ENCODE results near the gene PCYT2. TPM values are rescaled to one million over a fixed set of nuclear protein-coding genes. Genes with fewer than 3 reads are reported as not detected.

PCYT2 gene
- total and polyA plus RNA-seq, 2 donors (not counting 3 experiments of a cell fraction or from before 2014, with no cell fraction given), result 52.0 to 57.1 TPM

GRCh38 chr17:81927653-81928543, 16.7 kb upstream of the PCYT2 start, which contains the start of gene MAFG:
TSS of gene MAFG (minus strand) at chr17:81927735. CDS start at chr17:81923185, 4,550 bp downstream.
- peak; percentile 97 for DNase-seq (ENCODE audit: low read depth, low spot score)
- Histone ChIP-seq H3K9ac (replicated peaks; ENCODE audit: extremely low read depth, insufficient read depth, low read length) (peak within 1 kb of the TSS; percentile 94), H3K4me1 (ENCODE audit: control insufficient read depth, extremely low read depth, insufficient read depth, low read length) (peaks cover 17% of the 10 kb centered on the region), H3K4me3 (replicated peaks in 1 of 3; ENCODE audit: insufficient read depth in 1 of 3, low read depth in 1 of 3, low read length in 3 of 3) (peak within 1 kb of the TSS; percentile 17 to 64 (median 49)), H3K79me2 (ENCODE audit: control insufficient read depth, insufficient read depth, low read length) (peaks cover 41% of the 10 kb centered on the region), H4K20me1 (replicated peaks; ENCODE audit: control insufficient read depth, extremely low read depth, insufficient read depth, low read length) (no peaks in the 10 kb centered on the region), H3K27ac (ENCODE audit: insufficient read depth, low read depth, low read length) (peak within 1 kb of the TSS; percentile 77), H3K4me2 (ENCODE audit: insufficient read depth, low read length) (peak within 1 kb of the TSS; percentile 79), H3K27me3 (ENCODE audit: control insufficient read depth in 2 of 2, insufficient read depth in 2 of 2, low read length in 2 of 2) (no peaks in the 10 kb centered on the region), H3K36me3 (ENCODE audit: control insufficient read depth in 2 of 2, extremely low read depth in 1 of 2, insufficient read depth in 2 of 2, low read length in 2 of 2) (no peaks in the 10 kb centered on the region), H3K9me3 (replicated peaks; ENCODE audit: control insufficient read depth, insufficient read depth, low read length) (no peaks in the 10 kb centered on the region), H3K9me1 (replicated peaks; ENCODE audit: control insufficient read depth, extremely low read depth, insufficient read depth, low read length) (no peaks in the 10 kb centered on the region), H2AFZ (ENCODE audit: low read depth, low read length) (peak within 1 kb of the TSS; percentile 66)
- peak; percentile 90 for FAIRE-seq
- no TSS peak for BruUV-seq (replicated peaks)
- intact Hi-C loops (cut with micrococcal nuclease) (loop anchor here (1.0 to 5.0 kb wide), 5 partner anchors 9 to 95 kb away; partner anchors contain the start of genes CENPX, LRRC45, P4HB and PCYT2), dilution Hi-C loops (cut with MboI; ENCODE audit: extremely low pct_ligation_motif_present, low sequenced_read_pairs) (no loop called here)
- TF ChIP-seq CTCF (IDR thresholded peaks at IDR 0.05; ENCODE audit: extremely low read depth in 1 of 2, insufficient read depth in 1 of 2, low read depth in 1 of 2, low read length in 2 of 2) (peak; percentile 29 to 47), POLR2A (IDR thresholded peaks at IDR 0.05; ENCODE audit: low read depth, low read length) (peak; percentile 57), GATA2 (IDR thresholded peaks at IDR 0.05; ENCODE audit: insufficient read depth, insufficient read length, low read depth, low read length) (no peak), MAX (IDR thresholded peaks at IDR 0.05; ENCODE audit: insufficient read depth, insufficient read length) (peak; percentile 88), POLR2AphosphoS5 (IDR thresholded peaks at IDR 0.05; ENCODE audit: insufficient read depth, low read depth, low read length) (peak; percentile 72)
- POLR2A ChIA-PET, result no interaction called here
- CTCF ChIA-PET, result interaction anchor here (0.6 to 3.0 kb wide), 12 partner anchors 9 to 308 kb away, joined by 3 to 24 read pairs (median 4); partner anchors contain the start of genes NOTUM, PCYT2 and PYCR1

All from endothelial cell of umbilical vein (primary cell).